ENCODE results near the gene CIAO2B.

CIAO2B gene

DNA sequence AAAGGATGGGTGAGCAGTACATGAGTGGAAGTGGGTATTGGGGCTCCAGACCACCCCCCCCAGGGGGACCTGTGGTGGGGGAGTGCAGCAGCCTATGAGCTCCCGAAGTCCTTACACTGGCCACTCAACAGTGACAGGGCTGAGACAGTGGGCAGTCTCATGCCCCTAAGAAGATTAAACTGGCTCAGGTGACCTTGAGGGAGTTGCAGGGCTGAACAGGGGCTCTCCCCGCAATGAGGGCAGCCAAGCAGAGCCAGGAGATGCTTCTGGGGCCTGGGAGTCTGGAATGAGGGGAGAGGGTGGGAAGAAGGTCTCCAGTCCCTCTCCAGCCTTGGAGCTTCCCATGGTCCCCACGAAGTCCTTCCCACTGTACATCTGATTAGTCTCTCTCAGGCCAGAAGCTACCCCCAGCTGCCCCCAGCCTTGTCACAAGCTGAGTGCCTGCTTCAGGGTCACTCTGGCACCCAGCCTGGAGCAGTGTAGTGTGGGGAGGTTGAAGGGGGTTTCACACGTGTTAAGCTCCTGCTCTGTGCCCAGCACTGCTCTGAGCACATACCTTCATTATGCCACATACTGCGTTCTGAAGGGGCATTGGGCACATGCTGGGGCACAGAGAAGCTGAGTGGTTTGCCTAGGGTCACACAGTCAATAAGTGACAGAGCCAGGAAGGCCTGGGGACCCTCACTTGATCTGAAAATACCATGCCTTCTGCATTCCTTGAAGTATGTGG is 14.5 kb downstream of the CIAO2B start:
- DNase-seq (ENCODE audit: low read depth), result no peak

DNA sequence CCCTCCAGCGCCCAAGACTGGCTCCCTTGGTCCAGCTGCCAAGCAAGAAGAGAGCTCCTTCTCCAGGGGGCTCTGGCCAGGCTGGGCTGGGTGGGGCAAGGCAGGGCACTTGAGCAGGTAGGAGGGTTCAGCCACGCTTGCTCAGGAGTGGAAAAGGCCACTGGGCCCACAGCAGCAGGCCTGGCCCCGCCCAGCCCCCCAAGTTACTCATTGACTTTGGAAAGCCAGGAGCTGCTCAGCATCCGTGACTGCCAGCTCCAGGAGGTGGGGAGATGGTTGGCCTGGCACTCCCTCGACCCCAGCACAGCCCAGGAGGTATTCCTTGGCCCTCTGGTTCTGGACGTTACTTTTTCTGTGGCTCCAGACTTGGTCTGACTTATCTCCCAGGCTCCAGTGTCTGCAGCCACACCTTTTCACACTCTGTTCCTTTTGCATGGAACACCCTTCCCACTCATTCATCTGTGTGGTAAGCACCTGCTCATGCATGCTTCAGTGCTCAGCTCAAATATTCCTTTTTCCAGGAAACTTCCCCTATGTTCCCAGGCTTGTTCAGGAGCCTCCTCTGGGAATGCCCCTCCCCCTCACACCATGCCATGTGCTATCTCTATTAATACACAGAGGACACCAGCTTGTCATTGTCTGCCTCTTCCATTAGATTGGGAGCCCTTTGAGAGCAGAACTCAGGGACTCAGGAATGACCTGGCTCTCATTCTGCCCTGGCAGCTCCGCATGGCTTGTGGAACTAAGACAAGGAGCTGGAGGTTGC is 15.2 kb downstream of the CIAO2B start, which contains the start of gene CDH16:
TSS of gene CDH16 (minus strand) at position 83 of the 766 bp plus-strand sequence. CDS start 820 bp downstream, outside the sequence.
- no peak for DNase-seq (ENCODE audit: low read depth)

DNA sequence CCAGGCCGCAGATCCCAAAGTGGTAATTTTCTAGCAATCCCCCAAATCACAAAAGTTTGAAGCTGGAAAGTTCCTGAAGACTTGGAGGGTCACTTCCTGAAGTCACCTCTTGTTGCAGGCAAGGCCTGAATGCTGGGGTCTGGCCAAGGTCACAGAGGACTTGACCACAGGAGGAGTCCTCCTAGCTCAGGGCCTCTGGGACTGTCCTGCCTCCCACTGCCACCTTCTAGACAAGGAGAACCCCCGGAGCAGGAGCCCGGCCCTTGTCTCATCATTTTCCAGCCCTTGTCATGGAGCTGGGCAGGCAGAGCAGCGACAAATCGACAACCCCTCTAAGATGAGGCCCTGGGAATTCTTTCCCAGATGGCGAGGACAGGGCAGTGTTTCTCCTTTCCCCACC is 15.8 kb downstream of the CIAO2B start:
- no peak for DNase-seq (ENCODE audit: low read depth)

DNA sequence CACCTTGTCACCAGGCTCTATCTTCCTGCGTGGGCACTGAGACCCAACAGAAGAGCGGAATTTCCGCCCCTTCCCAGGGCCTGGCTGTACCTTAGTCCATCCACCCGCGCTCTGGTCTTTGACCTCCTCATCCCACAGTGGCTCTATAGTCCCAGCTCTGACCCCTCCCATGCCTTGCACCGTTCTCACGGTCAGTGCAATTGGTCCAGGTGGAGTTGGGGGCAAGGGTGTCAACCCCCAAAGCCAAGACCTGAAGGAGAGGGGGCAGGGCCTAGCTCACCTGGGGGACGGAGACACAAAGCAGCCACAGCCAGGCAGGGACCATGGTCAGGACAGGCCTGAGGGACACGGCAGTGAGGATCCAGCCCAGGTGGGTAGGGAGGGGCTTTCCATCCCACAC is 16.5 kb downstream of the CIAO2B start:
- DNase-seq (ENCODE audit: low read depth), result no peak

DNA sequence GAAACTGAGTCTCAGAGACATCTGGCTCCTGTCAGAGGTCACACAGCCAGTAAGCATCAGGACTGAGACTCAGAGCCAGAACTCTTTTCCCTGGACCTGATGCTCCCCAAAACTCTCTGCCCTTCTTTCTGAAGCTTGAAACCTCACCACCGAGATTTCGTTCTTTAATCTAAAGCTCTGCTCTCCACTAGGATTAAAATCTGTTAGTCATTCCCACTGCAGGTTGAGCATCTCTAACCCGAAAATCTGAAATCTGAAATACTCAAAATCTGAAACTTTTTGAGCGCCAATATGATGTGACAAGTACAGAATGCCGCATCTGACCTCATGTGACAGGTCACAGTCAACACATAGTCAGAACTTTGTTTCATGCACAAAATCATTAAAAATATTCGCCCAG is 17.7 kb downstream of the CIAO2B start:
- no peak for DNase-seq (ENCODE audit: low read depth)

DNA sequence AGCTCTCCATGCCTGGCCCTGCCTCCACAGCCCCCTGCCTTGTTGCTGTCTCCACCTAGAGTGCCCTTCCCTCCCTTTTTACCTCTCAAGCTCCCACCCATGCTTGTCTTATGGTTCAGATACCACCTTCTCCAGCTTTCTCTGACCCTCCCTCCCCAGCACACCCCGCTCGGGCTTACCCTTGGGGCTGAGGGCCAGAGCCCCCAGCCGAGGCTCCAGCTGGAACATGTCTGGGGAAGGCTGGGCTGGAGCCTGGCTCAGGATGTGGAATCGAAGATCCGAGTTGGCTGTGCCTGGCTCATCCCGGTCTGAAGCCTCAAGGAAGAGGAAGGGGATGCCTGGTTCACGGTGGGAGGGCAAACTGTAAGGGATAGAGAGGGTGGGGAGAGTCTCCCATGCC is 19.2 kb downstream of the CIAO2B start:
- DNase-seq (ENCODE audit: low read depth), result no peak

DNA sequence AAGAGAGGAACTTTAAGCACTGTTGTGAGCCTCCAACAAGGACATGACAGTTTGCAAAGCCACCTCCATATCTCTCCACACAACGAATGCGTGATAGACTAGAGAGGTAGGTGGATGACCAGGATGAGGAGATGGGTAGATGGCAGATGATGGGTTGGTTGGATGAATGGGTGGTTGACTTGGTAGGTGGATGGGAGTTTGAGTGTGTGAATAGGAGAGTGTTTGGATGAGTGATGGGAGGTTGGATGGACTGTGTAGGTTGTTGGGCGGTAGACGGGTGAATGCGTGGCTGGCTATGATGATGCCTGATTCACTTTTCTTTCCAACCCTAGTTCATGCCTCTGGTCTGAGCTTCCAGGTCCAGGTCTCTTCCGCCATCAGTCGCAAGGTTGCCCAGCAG is 19.7 kb downstream of the CIAO2B start:
- no peak for DNase-seq (ENCODE audit: low read depth)

DNA sequence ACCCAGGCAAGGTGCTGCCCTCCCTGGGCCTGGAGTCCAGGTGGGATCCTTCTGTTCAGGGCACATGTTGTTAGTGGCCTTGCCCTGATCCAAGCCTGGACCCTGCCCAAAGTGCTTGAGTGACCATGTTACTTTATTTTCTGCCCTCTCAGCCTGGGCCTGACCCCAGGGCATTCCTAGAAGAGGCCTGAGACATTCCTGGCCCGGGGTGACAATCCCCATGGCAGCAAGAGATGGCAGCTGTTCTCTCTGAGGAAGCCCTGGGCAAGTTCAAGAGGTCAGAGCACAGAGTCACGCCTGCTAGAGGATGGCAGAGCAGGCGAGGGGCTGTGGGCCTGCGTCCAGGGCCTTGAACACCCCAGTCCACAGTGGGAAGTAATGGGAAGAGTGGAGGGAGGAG is 20.5 kb downstream of the CIAO2B start:
- DNase-seq (ENCODE audit: low read depth), result no peak

DNA sequence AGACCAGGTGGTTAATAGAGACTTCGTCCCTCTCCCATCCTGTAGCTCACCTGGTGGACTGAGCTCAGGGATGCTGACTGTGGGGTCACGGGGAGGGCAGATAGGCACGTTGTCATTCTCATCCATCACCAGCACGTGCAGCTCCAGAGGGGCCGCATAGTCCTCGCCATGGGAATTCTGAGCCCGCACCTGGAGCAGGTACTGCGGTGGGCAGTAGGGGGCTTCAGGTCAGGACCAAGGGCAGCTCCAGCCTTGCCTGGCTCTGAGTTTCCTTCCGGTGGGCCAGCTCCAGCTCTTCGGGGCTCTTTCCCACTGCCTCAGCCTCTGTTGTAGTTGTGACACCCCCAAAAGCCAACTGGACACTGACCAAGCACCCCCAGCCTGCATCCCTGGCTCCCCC is 21.1 kb downstream of the CIAO2B start:
- no peak for DNase-seq (ENCODE audit: low read depth)

DNA sequence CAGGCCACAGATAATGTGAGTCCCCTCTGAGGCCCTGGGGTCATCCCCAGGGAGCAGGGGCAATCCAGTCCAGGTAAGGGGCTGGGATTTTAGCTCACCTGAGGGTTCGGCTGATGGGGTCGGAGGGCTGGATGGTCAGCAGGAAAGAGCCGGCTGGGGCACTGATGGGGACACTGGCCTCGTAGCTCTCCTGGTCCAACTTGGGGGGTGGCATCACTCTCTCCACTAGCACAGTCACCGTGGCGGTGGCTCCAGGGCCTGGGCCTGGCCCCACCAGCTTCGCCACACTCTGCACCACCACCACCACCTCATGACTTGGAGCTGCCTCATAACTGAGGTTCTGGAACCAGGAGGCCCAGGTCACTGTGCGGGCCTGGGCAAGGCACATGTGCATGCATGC is 22.4 kb downstream of the CIAO2B start:
- DNase-seq (ENCODE audit: low read depth), result no peak

DNA sequence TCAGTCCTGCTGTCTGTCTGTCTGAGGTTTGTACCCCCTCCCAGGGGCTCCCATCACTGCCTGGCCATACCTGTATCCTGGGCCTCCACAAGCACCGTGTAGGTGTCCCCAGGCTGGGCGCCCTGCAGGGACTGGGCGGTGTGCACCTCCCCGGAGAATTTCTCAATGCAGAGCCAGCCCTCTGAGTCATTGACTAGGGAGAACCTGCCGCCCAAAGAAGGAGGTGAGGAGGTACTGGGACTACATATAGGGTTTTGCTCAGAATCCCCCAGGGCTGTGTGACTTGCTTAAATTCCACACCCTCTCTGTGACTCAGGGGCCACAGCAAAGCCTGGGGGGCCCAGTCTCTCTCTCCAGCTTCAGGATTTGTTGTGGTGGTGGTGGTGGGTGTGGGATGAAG is 23.1 kb downstream of the CIAO2B start:
- no peak for DNase-seq (ENCODE audit: low read depth)

DNA sequence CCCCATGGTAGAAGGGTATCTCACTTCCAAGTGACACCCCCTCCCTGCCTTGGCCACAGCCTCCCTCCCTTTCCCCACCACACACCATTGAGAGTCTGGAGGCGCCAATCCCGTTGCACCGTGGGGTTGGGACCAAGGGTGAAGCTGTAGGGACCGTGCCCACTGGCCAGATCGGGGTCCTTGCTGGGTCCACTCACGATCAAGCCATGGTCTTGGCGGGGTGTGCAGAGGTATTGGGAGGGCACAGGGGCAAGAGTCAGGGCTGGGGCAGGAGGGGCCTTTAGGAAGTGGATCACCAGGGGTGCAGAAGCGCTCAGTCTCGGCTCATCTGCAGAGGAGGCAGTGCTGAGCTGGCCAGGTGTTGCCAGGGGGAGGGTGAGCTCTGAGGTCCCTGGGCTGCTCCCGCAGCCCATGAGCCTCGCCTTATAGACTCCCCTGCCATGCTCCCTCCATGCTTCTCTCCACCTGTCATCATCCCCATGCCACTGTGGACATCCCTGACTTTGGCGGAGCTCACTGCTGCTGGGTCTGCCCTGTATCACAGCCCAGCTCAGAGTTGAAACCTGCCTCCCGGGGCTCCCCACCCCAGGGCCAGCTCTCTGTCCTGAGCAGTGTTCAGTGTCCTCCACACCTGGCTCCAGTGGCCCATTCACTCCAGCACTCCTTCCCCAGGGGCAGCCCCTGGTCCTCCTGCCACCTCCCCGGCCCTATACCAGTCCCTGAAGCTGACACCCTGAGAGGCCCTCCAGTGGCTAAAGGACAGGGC is 23.8 kb downstream of the CIAO2B start:
- no peak for DNase-seq (ENCODE audit: low read depth)

DNA sequence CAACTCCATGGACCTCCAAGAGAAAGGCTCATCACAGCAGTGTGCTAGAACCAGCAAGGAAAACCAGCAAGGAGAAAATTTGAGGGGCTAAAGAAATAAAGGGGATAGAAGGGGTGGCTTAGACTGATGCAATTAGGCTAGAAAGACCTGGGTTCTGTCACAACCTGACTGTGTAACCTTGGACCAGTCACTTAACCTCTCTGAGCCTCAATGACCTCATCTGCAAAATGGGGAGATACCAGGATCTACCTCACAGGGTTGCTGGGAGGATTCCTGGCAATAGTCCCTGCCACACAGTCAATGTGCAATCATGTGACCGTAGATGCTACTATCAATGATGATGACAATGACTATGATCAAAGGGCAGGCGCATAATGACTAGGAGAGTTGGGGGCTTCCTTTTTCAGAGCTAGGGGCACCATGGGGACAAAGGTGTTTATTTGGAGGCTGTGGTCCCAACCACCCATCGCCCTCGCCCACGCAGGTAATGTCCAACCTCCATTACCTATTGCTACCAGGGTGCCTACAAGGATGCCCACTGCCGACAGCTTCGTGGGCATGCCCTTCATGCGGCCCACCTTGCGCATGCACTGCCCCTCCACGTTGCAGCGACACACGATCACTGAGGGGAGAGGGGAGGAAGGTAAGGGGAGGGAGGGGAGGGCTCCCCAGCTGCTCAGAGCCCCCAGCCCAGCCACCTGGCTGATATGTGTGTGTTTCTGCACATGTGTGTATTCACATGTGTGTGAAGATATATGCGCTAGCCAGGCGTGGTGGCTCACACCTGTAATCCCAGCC is 25.2 kb downstream of the CIAO2B start:
- no peak for DNase-seq (ENCODE audit: low read depth)

DNA sequence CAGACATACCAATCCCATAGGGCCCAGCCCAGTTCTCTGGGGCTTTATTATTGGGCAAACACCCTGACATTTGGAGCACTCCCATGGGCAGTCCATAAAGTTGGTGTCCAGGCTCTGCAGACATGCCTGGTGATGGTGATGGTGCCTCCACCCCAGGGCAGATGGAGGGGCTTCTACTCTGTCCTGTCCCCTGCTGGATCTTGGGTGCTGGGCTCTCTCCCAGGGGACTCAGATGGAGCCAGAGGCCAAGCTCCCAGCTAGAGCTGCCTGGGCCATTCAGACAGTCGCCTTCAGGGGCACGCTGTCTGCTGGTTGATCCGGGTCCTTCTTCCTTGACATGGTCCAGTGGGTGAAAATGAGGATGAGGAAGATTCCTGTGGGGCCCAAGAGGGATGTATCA is 26.1 kb downstream of the CIAO2B start:
- DNase-seq (ENCODE audit: low read depth), result no peak

DNA sequence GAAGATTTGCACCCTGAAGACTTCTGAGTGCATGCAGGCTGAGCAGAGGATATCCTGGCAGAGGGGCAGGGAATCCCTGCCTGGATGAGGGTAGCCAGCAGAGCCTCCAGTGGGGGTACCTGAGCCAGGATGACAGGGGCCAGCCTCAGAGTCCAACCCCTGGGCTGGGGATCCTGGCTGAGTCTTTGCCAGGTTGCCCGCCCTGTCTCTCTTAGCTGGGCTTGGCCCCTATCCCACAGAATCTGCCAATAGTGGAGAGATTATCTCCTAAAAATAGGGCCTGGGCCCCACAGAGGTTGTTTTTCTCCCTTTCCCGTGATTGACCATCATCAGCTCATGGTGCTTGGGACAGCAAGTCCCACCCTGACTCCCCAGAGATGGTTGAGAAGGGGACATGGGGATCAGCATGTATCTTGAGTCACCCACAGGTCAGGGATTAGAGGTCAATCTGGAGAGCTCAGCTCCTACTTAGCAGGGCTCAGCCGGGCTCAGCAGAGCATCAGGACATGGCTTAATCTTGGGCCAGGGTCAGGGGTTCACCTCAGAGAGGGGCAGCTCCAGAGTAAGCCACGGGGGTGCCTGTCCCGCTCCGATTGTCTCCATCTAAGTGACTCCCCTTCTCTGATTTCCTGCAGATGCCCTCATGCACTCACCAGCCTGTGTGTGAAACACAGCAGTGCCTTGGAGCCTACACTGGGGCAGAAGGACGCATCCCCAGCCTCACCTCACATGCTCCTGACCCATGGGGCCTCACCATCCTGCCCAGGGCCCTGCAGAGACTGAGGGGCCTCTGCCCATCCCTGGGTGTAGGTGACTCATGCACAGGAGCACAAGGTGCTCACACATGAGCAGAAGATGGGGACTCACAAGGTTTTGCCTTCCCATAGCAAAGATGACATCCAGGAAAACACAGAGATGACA is 27.0 kb downstream of the CIAO2B start:
- DNase-seq (ENCODE audit: low read depth), result no peak

DNA sequence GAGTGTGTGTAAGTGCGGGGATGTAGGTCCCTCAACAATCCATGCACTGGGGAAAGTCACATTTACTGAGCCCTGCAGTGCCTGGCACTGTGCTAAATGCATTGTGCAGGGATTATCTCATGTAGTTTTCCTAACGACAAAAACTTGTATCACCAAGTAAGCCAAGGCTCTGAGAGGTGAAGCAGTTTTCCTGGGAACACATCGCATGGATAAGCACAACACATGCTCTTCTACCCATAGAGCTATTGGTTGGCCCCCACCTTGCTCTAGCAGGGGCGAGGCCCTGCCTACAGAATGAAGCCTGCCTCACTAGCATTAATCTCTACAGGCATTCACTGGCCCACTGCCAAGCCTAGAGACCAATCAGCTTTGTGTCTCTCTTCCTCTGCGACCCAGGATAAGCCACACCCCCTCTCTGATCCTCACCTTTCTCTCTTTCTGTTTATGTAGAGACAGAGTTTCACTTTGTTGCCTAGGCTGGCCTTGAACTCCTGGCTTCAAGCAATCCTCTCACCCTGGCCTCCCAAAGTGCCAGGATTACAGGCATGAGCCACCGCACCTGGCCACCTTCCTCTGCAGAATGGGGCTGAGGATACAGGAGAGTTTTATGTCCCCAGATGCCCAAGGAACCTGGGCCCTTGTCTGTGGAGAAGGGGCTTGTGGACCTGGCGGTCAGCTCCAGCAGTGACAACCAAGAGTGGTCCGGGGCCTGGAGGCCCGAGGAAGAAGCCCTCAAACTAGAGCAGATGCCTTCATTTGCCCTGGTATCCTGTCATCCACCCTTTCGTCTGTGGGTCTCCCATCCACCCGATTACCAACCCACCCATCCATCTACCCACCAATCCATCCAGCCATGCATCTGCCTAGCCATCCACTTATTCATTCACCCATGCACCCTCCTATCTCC is 28.3 kb downstream of the CIAO2B start:
- DNase-seq (ENCODE audit: low read depth), result no peak

DNA sequence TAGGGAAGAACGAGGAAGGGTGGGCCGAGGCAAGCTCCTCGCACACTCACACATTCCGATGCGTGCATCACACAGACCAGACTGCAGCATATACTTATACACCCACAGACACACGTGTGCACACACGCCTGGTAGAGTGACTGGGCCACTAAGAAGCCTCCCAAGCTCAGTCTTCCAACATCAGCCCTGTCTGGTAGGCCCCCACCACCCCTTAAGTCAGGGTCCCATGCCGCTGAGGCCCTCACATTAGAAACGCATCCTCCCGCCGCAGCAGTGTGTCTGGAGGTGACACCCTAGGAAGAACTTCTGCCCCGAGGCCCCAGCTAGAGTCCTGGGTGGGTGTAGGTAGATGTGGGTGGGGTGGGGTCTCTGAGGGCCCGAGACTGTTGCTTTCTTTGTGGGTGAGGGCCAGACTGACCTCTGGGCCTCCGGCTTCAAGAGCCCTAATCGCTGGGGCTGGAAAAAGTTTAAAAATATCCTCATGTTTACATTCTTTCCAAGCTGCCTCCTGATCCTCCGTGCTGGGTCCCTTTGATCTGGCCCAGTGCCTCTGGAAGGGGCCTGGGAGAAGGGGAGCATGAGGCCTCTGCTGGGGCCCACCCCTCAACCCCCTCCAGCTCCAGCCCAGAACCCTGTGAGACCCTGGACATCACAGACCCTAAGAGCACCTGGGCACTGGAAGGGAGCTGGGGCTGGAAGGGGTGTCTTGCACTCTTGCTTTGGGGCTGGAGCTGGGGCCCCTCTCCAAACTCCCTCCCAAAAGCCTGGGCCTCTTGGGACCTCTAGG is 29.2 kb downstream of the CIAO2B start:
- DNase-seq (ENCODE audit: low read depth), result no peak

DNA sequence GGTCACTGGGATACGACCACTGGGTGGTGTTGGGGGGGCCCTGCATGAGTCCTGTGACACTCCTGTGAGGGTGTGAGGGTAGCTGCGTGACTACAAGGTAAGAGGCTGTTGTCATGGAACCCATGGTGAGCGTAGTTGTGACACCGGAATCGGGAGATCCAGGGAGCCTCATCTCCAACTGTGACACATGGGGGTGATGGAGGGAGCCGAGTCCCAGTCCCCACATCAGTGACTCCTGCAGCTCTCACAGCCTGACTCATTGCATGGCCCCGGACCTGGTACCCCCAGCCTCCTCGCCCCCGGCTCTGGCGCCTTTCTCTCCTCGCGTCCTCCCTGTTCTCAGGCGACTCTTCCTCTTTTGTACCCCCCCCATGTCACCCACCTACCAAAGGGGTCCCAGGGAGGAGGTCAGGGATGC is 29.8 kb downstream of the CIAO2B start:
- DNase-seq (ENCODE audit: low read depth), result no peak

Measured in CMK (cell line).